WTC11 (cell line): ENCODE measurements around the gene ZNF689. TPM values are rescaled to one million over a fixed set of nuclear protein-coding genes. Genes with fewer than 3 reads are reported as not detected.

ENCODE experiments used
- ATF6 ChIP-seq: sonication (generic); formaldehyde crosslinking; IDR thresholded peaks from 2 replicates; pipeline ENCODE4 v1.8.1; 2023; ENCODE audit warnings: mild to moderate bottlenecking, missing genetic modification reagents
- E2F1 ChIP-seq: sonication (generic); formaldehyde crosslinking; IDR thresholded peaks from 2 replicates; pipeline ENCODE4 v1.8.0; 2022; ENCODE audit warnings: mild to moderate bottlenecking, missing genetic modification reagents
- ELF4 ChIP-seq: sonication (generic); formaldehyde crosslinking; IDR thresholded peaks from 2 replicates; pipeline ENCODE4 v1.8.1; 2022; ENCODE audit warnings: low read depth, mild to moderate bottlenecking, moderate library complexity, missing genetic modification reagents
- EMX1 ChIP-seq: fragments of 250-450 bp; sonication (Bioruptor Pico); IDR thresholded peaks from 2 replicates; pipeline ENCODE4 v1.8.0; 2021; ENCODE audit warnings: mild to moderate bottlenecking
- FOXK1 ChIP-seq: sonication (generic); formaldehyde crosslinking; IDR thresholded peaks from 2 replicates; pipeline ENCODE4 v1.8.0; 2022; ENCODE audit warnings: mild to moderate bottlenecking, moderate library complexity, missing genetic modification reagents
- FOXP4 ChIP-seq: sonication (generic); formaldehyde crosslinking; IDR thresholded peaks from 2 replicates; pipeline ENCODE4 v1.8.0; 2022; ENCODE audit warnings: mild to moderate bottlenecking, missing genetic modification reagents
- GABPB1 ChIP-seq: sonication (generic); formaldehyde crosslinking; IDR thresholded peaks from 2 replicates; pipeline ENCODE4 v1.8.1; 2023; ENCODE audit warnings: mild to moderate bottlenecking, missing genetic modification reagents
- GRHL2 ChIP-seq: fragments of 250-450 bp; sonication (Bioruptor Pico); IDR thresholded peaks from 2 replicates; pipeline ENCODE4 v1.8.0; 2022; ENCODE audit warnings: mild to moderate bottlenecking, moderate library complexity; ENCODE audit not compliant: insufficient replicate concordance, severe bottlenecking
- IRF1 ChIP-seq: sonication (generic); formaldehyde crosslinking; IDR thresholded peaks from 2 replicates; pipeline ENCODE4 v1.8.0; 2023; ENCODE audit warnings: missing genetic modification reagents
- MYBL2 ChIP-seq: sonication (generic); formaldehyde crosslinking; IDR thresholded peaks from 2 replicates; pipeline ENCODE4 v1.8.1; 2023; ENCODE audit warnings: mild to moderate bottlenecking, moderate library complexity, missing genetic modification reagents
- PREB ChIP-seq: sonication (generic); formaldehyde crosslinking; IDR thresholded peaks from 2 replicates; pipeline ENCODE4 v1.8.1; 2022; ENCODE audit warnings: mild to moderate bottlenecking, missing genetic modification reagents, moderate library complexity, borderline replicate concordance
- ZNF232 ChIP-seq: sonication (generic); formaldehyde crosslinking; IDR thresholded peaks from 2 replicates; pipeline ENCODE4 v1.8.0; 2022; ENCODE audit warnings: mild to moderate bottlenecking, missing genetic modification reagents
- ZNF423 ChIP-seq: fragments of 250-450 bp; sonication (Bioruptor Pico); IDR thresholded peaks from 2 replicates; pipeline ENCODE4 v2.1.2; 2022; ENCODE audit warnings: mild to moderate bottlenecking, moderate library complexity
- total RNA-seq: library from RNA; stranded (reverse); gene quantifications from 3 replicates; pipeline ENCODE4 v1.2.3, GENCODE V29; 2021
- TF ChIP-seq, protein P1 (sequence below): sonication (generic); formaldehyde crosslinking; IDR thresholded peaks from 2 replicates; pipeline ENCODE4 v1.8.1; 2022; ENCODE audit warnings: mild to moderate bottlenecking, moderate library complexity, missing genetic modification reagents
- TF ChIP-seq, protein P2 (sequence below): fragments of 200-600 bp; IDR thresholded peaks from 2 replicates; pipeline ENCODE4 v1.8.0; 2022; ENCODE audit warnings: antibody characterized with exemption

The ZNF689 gene
- total RNA-seq, 1 experiment from 2014 or later: 13.2 TPM

GRCh38 chr16:30571445-30572322, 38.5 kb downstream of the ZNF689 start, which contains the start of gene ZNF688 (continued):
- TF ChIP-seq ZNF423 (CRISPR knock-in tag) (no peak), ZNF232 (no peak), ATF6 (CRISPR knock-in tag) (no peak), MYBL2 (CRISPR knock-in tag) (0 out of 2 replicates have a peak, but pooled peaks have one; percentile 0), PREB (no peak), IRF1 (CRISPR knock-in tag) (no peak), GRHL2 (CRISPR knock-in tag) (no peak), E2F1 (no peak), GABPB1 (0 out of 2 replicates have a peak, but pooled peaks have one; percentile 16), EMX1 (CRISPR knock-in tag) (peak; percentile 79; the same call in 1 of the 2 replicates), FOXP4 (CRISPR knock-in tag) (no peak), FOXK1 (CRISPR knock-in tag) (peak; percentile 43), ELF4 (peak; percentile 37; the same call in 1 of the 2 replicates)
- TF ChIP-seq, protein P1, sequence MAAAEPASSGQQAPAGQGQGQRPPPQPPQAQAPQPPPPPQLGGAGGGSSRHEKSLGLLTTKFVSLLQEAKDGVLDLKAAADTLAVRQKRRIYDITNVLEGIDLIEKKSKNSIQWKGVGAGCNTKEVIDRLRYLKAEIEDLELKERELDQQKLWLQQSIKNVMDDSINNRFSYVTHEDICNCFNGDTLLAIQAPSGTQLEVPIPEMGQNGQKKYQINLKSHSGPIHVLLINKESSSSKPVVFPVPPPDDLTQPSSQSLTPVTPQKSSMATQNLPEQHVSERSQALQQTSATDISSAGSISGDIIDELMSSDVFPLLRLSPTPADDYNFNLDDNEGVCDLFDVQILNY (CRISPR knock-in tag): 0 out of 2 replicates have a peak, but pooled peaks have one; percentile 39
- TF ChIP-seq, protein P2, sequence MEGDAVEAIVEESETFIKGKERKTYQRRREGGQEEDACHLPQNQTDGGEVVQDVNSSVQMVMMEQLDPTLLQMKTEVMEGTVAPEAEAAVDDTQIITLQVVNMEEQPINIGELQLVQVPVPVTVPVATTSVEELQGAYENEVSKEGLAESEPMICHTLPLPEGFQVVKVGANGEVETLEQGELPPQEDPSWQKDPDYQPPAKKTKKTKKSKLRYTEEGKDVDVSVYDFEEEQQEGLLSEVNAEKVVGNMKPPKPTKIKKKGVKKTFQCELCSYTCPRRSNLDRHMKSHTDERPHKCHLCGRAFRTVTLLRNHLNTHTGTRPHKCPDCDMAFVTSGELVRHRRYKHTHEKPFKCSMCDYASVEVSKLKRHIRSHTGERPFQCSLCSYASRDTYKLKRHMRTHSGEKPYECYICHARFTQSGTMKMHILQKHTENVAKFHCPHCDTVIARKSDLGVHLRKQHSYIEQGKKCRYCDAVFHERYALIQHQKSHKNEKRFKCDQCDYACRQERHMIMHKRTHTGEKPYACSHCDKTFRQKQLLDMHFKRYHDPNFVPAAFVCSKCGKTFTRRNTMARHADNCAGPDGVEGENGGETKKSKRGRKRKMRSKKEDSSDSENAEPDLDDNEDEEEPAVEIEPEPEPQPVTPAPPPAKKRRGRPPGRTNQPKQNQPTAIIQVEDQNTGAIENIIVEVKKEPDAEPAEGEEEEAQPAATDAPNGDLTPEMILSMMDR: no peak
